AML-193 (cell line): ENCODE results near the gene TPRG1.

Experiments used
- DNase-seq, 2 experiments: peaks; one replicate each; lab custom pipeline; 2025; lab: John Stamatoyannopoulos, UW

Gene TPRG1

DNA sequence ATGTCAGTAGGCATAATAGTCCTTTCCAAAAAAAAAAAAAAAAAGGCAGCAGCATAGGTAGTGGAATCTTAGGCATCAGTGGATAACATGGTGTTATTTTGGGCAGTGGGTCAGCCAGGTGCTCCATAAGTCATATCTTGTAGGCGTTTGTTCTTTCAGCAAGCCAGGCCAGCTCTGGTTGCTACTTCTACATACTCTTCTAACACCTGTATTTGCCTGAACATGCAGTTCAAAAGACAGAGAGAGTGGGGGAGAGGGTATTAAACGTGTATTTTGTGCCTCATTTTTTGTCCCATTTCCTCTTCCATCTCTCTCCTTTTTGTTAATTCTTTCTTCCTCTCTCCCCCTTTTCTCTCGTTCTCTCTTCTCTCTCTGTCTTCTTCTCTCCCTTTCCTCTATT is 110.4 kb downstream of the TPRG1 start:
- no peak for DNase-seq

DNA sequence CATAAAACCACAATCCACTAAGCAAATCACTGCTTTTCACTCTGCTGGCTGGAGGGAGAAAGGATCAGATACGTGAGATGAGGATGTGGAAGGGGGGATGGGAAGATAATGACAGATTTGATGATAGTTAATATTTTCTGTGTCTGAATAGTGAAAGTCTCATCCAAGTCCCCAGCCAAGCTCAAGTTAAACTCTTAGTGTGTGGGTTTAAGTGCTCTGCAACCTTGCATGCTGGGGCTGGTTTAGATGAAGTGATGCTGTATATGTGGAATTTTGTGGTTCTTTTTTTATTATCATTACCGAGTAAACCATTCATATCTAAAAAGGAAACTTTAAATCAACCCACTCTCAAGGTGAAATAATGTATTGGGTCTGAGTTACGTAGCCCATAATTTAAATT is 111.0 kb downstream of the TPRG1 start:
- no peak for DNase-seq

DNA sequence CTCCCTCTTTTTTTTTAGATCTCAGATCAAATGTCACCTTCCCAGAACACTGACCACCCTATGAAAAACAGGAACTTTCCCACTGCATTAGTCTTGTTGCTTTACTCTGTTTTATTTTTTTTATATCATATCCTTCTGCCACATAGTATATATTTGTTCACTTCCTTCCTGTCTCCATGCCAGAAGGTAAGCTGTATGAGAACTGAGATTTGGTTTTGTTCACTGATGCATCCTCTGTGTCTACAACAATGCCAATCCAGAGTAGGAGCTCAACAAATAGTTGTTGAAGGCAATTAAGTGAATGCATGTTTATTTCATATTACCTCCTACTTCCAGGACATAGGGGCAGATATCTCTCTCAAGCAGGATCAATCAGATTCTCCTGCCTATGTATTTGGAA is 114.4 kb downstream of the TPRG1 start:
- no peak for DNase-seq

DNA sequence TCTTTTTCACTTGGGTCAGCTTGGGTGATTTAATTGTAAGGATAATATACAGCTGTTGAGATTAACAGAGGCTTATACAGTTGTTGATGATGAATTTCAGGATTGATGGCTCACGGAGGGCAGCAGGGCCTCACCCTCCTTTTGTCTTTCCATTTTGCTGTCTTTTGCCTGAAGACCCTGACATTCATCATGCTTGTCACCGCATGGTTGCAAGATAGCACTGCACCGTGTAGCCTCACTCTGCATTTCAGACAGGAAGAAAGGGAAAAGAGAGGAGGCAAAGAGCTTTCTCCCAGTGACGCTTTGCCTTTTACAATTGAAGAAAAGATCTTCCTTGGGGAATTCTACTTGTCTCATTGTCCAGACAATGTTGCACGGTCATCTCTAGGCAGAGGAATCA is 115.1 kb downstream of the TPRG1 start:
- DNase-seq = no peak

DNA sequence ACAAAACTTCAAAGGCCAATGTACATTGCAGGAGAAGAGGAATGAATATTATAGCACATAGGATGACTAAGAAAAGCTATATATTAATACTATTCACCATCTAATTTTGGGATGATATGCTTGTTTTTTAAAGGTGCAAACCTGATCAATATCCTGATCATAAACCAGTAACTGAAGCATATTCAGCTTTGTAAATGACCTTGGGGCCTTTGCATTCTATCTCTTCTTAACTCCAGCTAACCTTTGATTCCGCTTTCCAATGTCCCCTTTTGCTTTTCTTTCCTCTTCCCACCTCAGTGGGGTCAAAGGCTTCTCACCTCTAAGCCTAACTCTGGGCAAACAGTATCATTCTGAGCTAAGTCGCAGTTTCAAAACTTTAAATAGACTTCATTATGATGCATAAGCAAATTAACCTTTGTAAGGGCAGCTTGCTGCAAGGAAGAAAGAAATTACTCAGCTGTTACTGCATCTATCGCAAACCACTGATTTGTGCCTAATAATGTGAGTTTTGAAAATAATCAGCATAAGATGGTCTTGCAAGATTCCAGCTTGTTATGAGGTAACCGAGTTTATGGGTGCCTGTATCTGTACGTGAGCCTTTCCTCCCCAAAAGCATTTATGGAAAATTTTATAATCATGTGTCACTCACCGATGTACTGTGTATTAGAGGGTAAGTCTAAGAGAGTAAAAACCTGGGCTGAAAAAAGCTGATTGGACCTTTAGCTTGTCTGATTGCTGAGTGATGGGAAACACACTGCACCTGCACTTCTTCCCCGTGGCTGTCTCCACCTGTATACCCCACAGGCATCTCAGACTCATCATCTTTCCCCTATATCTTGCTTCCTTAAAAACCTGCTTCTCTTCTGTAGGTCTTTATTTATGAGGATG is 116.8 kb downstream of the TPRG1 start:
- no peak for DNase-seq

DNA sequence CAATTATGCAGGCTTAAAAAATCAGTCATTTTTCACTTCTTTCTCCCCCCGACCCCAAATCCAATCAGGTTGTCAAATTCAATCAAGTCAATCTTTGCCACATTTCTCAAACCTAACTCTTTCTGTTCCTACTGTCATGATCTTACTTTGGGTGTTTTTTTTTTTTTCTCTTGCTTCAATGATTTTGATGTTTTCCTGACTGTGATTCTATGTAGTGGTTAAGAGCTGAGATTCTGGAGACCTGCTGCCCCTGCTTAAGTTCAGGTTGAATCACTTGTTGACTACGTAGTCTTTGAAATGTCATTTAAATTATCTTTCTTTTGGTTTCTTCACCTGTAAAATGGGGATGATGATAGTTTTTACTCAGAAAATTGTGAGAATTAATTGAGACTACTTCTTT is 117.5 kb downstream of the TPRG1 start:
- DNase-seq = no peak

DNA sequence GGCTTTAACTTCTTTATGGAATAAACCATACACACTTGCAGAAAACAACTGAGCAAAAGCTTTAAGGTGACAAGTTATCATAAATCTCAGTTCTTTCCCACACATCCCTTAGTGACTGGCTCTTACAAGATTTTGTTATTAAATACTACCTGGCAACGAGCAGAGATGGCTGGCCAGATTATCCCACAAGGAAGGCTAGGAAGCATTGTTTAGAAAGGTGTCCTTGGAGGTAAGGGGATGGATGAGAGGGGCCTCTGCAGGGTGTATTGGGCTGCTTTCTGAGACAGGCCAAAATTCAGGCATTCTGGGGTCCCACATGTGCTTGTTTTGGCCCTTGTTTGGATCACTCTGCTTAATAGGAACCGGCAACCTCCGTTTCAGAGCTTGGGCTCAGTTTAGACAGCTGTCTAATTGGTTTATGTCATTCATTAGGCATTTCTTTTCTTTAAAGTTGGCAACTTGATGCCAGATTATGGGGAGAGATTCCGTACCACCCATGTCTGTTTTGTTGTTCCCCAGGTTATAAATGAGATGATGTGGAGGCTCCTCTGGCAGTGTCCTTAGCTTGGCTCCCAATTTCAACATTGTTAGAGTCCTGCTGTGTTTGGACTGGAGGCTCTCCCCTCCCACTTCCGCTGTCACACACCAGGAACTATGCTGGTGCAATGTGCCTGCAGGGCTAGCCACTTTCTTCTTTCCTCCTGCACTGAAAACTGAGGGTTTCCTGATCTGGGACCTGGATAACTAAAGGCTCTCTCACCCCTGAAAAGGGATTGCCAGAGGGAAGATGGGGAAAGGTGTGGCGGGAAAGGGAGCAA is 121.1 kb downstream of the TPRG1 start:
- DNase-seq = no peak

DNA sequence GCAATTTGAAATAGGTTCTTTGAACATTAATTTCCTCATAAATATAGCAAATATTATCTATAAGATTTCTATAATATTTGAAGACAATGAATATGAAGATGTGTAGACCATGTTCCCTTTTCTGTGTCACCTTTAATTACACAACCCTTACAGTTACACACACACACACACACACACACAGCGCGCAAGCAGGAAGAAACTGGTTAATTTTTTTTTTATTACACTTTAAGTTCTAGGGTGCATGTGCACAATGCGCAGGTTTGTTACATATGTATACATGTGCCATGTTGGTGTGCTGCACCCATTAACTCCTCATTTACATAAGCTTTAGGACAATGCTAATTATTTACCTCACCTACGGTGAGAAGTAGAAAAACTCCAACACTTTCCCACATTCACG is 122.9 kb downstream of the TPRG1 start:
- no peak for DNase-seq

DNA sequence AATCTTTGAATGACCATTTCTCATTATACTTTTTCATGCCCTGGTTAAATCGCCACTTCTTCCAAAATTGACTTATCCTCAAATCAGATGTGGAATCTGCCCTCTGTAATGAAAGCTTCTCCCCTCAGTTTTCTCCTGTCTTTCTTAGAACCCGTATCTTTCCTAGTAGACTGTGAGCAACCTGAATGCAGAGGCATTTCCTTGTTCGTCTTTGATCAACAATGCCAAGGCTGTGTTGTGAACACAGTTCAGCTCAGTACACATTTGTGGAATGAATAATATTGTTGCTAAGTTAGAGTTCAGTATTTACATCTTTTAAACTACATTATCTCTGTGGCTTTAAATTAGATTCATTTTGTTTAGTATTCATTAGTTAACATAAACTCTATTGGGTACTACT is 123.3 kb downstream of the TPRG1 start:
- no peak for DNase-seq

DNA sequence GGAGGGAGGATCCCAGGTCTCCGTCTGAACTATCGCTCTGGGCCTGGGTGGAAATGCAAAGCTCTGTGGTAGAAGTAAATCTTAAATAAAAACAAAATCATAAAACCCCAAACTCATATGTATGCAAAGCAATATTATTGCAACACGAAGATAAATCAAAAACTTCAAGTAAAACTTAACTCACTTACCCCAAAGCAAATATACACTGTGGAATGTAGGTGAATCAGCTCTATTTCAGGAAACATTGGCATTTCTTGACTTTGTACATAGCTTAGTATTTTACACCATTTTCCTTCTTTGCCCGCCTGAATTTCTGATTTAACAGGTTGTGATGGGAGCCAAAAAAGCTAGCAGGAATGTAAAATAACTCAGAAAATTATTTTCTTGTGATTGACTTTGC is 126.2 kb downstream of the TPRG1 start:
- DNase-seq = no peak

GRCh38 chr3:189298469-189299375 is 127.0 kb downstream of the TPRG1 start:
- no peak for DNase-seq

GRCh38 chr3:189300345-189300744 is 128.6 kb downstream of the TPRG1 start:
- no peak for DNase-seq

DNA sequence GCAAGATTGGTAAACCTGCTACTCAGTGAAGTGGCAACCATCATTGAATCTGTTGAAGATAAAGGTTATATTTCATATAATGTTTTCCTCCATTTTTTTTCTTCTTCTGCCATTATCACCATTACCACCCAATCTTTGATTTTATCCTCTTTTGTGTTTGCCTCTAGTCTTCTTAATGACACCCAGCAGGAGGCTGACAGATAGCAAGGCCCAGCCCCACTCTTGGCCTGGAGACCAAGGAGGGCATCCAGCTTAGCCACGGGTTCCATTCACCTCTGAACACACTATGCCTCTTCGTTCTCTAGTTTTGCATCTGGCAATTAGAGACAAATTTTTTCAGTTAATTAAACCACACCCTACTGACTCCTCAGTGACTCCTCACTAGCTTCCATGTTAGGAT is 129.7 kb downstream of the TPRG1 start:
- DNase-seq = no peak

GRCh38 chr3:189303584-189303983 is 131.8 kb downstream of the TPRG1 start:
- no peak for DNase-seq

- DNase-seq = no peak
These were observed 132.9 kb downstream of the TPRG1 start for GRCh38 chr3:189304465-189305351.

DNA sequence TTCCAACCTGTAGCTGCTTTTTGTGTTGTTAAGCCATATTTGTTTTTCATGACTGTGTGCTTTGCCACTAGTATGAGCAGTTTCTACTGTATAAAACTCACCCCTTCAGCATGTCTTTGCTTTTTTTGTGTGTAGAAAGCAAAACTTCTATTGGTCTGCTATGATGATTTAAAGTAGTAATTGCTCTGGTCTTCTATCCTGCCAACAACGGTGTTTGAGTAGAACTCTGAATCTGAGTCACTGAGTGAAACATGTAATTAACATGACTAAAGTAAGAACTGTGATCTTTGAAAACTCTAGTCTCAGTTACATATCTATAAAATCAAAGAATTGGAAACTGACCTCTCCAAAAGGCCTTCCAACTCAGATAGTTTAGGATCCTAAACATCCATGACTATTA is 133.6 kb downstream of the TPRG1 start:
- no peak for DNase-seq

DNA sequence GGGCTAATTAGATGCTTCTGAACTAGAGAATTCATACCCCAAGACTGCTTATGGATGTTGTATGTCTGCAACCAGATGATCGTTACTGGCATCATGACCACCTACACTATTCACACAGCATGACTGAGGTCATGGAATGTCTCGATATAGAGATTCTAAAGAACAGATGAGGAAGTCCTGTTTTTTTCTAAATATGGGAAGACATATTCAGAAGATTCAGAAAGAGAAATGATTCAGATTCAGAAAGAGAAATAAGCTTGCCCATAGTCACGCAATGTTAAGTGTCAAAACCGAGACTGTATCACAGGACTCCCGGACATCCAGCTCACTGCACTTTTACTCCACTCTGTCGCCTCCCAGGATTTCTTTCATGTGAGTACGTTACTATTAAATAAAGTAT is 136.2 kb downstream of the TPRG1 start:
- DNase-seq = no peak

DNA sequence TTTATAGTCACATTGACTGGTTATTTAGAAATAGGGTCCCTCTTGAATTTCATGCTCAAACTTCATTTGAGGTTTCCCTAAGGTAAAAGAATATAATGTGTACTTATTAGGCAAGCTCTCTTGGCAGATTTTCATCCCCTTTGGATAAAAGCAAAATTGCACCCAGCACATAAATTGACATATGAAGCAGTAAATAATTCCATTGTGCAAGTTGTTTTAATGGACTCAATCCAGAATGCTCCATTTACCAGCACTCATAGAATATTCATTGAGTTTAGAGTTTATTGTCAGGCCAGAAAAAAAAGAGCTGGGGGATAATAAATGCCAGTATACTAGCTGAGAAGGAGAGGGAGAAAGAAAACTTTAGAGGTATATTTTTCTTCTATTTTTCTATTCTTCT is 136.8 kb downstream of the TPRG1 start:
- DNase-seq = no peak

DNA sequence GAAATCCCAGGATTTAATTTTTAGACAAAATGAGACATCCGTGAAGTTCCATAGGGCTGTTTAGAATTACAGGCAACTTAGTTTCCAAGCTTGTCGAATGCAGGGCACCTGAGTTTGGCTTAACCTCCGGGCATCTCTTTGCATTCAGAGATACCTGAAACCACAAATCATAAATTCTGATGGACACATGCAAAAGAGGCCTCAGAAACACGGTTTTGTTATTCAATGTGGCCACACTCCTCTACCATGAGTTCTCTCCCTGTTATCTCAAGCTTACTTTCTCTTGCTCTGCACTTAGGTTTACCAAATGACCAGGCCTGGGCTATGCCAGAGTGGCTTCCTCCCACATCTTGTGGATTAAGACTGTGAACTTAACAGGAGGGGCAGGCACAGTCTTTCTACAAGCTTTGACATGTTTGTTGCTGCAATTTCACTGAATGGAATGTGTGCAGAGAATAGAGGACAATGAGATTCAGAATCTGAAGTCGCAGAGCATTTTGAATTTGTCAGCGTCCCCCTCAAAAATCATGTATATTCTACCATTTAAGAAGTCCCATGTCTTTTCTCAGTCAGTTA is 137.7 kb downstream of the TPRG1 start:
- no peak for DNase-seq

GRCh38 chr3:189311521-189311920 is 139.8 kb downstream of the TPRG1 start:
- DNase-seq = no peak

- no peak for DNase-seq
These were observed 141.1 kb downstream of the TPRG1 start for GRCh38 chr3:189312866-189313265.
